ENCODE results near the gene IL4R.

The IL4R gene

GRCh38 chr16:27367461-27368357, 53.9 kb downstream of the IL4R start:
- Mint-ChIP-seq H3K36me3 (ENCODE audit: low read depth) (peaks cover 45% of the 10 kb centered on the region), H3K9me3 (peaks cover 14% of the 10 kb centered on the region), H3K27me3 (ENCODE audit: low read depth) (no peaks in the 10 kb centered on the region), H3K27ac (peak overlapping the region; percentile 97), H3K4me3 (peak overlapping the region; percentile 75), H3K4me1 (ENCODE audit: low read depth) (peaks cover 54% of the 10 kb centered on the region)
- DNase-seq (ENCODE audit: low spot score): peak; percentile 92

DNA sequence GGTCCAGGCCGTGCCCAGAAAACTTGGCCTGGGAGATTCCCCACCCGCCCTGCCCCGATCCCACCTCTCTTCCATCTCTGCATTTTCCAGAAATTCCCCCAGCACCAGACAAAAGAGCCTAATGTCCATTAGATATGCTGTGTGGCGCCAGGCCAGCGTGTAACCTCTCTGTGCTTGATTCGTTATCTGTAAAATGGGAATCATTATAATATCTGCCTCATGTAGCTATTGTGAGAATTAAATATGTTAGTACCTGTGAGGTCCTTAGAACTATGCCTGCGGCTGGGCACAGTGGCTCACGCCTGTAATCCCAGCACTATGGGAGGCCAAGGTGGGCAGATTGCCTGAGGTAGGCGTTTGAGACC, 54.6 kb downstream of the IL4R start:
- H3K27me3 Mint-ChIP-seq (ENCODE audit: low read depth): no peaks in the 10 kb centered on the region
- H3K4me3 Mint-ChIP-seq: peak overlapping the region; percentile 75

GRCh38 chr16:27369806-27370205, 56.0 kb downstream of the IL4R start:
- Mint-ChIP-seq H3K36me3 (ENCODE audit: low read depth) (peaks cover 25% of the 10 kb centered on the region), H3K4me1 (ENCODE audit: low read depth) (peaks cover 40% of the 10 kb centered on the region), H3K27ac (peak overlapping the region; percentile 74), H3K4me3 (no peak overlapping the region), H3K9me3 (peaks cover 14% of the 10 kb centered on the region), H3K27me3 (ENCODE audit: low read depth) (no peaks in the 10 kb centered on the region)
- no peak for DNase-seq (ENCODE audit: low spot score)

More for the DNA sequence above, 54.6 kb downstream of the IL4R start:
- Mint-ChIP-seq H3K9me3 (peaks cover 14% of the 10 kb centered on the region), H3K36me3 (ENCODE audit: low read depth) (peaks cover 40% of the 10 kb centered on the region), H3K27ac (peak overlapping the region; percentile 97), H3K4me1 (ENCODE audit: low read depth) (peaks cover 54% of the 10 kb centered on the region)
- DNase-seq (ENCODE audit: low spot score): no peak

- no peak overlapping the region for H3K27ac Mint-ChIP-seq
- no peak overlapping the region for H3K4me3 Mint-ChIP-seq
- peaks cover 39% of the 10 kb centered on the region for H3K4me1 Mint-ChIP-seq (ENCODE audit: low read depth)
- no peak for DNase-seq (ENCODE audit: low spot score)
- peaks cover 20% of the 10 kb centered on the region for H3K36me3 Mint-ChIP-seq (ENCODE audit: low read depth)
- no peaks in the 10 kb centered on the region for H3K27me3 Mint-ChIP-seq (ENCODE audit: low read depth)
- peaks cover 14% of the 10 kb centered on the region for H3K9me3 Mint-ChIP-seq
These were observed 56.5 kb downstream of the IL4R start for GRCh38 chr16:27370318-27370717.

GRCh38 chr16:27373312-27373711, 59.5 kb downstream of the IL4R start:
- no peak for DNase-seq (ENCODE audit: low spot score)
- Mint-ChIP-seq H3K27ac (no peak overlapping the region), H3K4me3 (no peak overlapping the region)

DNA sequence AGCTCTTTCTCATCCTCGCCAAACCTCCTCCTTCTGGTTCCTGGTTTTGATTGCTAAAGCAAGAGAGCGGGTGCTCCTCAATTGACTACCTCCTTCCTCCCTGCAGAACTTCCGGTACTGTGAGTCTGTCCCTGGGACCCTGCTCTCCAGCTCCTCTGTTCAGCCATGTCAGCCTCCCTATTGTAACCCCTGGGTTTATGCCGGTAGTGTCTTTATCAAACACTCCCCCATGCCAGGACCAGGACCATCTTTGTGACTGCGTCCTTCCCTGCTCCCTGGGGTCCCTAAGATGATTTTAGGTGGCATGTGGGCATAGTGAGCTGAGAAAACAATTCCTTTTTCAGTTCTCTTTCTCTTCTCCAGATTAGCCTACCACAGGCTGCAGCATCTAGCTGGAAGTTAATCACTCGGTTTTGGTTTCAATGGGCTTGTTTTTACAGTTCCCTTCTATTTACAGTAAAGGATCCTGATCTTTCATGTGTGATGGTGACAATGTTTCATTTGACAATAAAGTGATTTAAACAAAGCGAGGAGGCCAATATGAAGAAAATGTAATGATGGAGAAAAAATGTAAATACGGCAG, 60.5 kb downstream of the IL4R start:
- Mint-ChIP-seq H3K27ac (no peak overlapping the region), H3K27me3 (ENCODE audit: low read depth) (no peaks in the 10 kb centered on the region), H3K4me3 (no peak overlapping the region), H3K4me1 (ENCODE audit: low read depth) (peaks cover 25% of the 10 kb centered on the region), H3K9me3 (peaks cover 16% of the 10 kb centered on the region), H3K36me3 (ENCODE audit: low read depth) (peaks cover 15% of the 10 kb centered on the region)
- DNase-seq (ENCODE audit: low spot score): no peak

More at GRCh38 chr16:27373312-27373711, 59.5 kb downstream of the IL4R start:
- H3K27me3 Mint-ChIP-seq (ENCODE audit: low read depth): no peaks in the 10 kb centered on the region
- peaks cover 16% of the 10 kb centered on the region for H3K9me3 Mint-ChIP-seq
- H3K36me3 Mint-ChIP-seq (ENCODE audit: low read depth): peaks cover 15% of the 10 kb centered on the region
- peaks cover 24% of the 10 kb centered on the region for H3K4me1 Mint-ChIP-seq (ENCODE audit: low read depth)

- H3K27ac Mint-ChIP-seq: no peak overlapping the region
- H3K4me1 Mint-ChIP-seq (ENCODE audit: low read depth): peaks cover 25% of the 10 kb centered on the region
- DNase-seq (ENCODE audit: low spot score): no peak
- H3K9me3 Mint-ChIP-seq: peaks cover 11% of the 10 kb centered on the region
- no peak overlapping the region for H3K4me3 Mint-ChIP-seq
- no peaks in the 10 kb centered on the region for H3K27me3 Mint-ChIP-seq (ENCODE audit: low read depth)
- H3K36me3 Mint-ChIP-seq (ENCODE audit: low read depth): peaks cover 13% of the 10 kb centered on the region
These were observed 61.1 kb downstream of the IL4R start for GRCh38 chr16:27374804-27375425.

- Mint-ChIP-seq H3K27ac (peak overlapping the region; percentile 81), H3K27me3 (ENCODE audit: low read depth) (no peaks in the 10 kb centered on the region), H3K4me3 (peak overlapping the region; percentile 69)
These were observed 64.1 kb downstream of the IL4R start for GRCh38 chr16:27377666-27378485.

DNA sequence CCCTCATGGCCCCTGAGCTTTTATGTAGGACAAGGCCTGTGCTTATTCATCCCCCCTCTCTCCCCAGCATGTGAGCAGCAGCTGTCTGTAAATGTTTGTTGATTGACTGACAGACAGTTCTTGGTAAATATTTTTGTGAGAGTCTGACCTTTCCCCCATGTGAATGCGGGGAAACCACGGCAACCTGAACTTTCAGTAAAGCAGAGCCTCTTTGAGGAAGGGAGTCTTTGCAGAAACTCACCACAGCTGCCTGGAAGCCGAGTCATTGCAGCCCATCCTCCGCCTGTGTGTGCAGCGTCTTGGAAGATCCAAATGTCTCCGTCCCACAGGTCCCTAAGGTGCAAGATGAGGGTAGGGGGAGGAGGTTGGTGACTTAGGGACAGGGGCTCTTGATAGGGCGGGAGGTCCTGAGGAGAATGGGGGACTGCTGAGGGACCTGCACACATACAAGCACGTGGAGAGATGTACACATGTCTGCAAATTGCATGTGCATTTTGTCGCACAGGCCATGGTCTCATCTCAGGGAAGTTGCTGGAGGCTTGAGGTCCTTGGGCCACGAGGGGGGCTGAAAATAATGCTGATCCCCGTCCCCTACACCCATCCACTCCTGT, 65.2 kb downstream of the IL4R start:
- Mint-ChIP-seq H3K27ac (peak overlapping the region; percentile 17), H3K36me3 (ENCODE audit: low read depth) (peaks cover 4% of the 10 kb centered on the region), H3K9me3 (peaks cover 5% of the 10 kb centered on the region), H3K4me1 (ENCODE audit: low read depth) (peaks cover 28% of the 10 kb centered on the region), H3K27me3 (ENCODE audit: low read depth) (no peaks in the 10 kb centered on the region), H3K4me3 (peak overlapping the region; percentile 28)
- no peak for DNase-seq (ENCODE audit: low spot score)

More at GRCh38 chr16:27377666-27378485, 64.1 kb downstream of the IL4R start:
- H3K36me3 Mint-ChIP-seq (ENCODE audit: low read depth): peaks cover 4% of the 10 kb centered on the region
- peaks cover 28% of the 10 kb centered on the region for H3K4me1 Mint-ChIP-seq (ENCODE audit: low read depth)
- H3K9me3 Mint-ChIP-seq: peaks cover 3% of the 10 kb centered on the region
- DNase-seq (ENCODE audit: low spot score): no peak

- H3K9me3 Mint-ChIP-seq: peaks cover 15% of the 10 kb centered on the region
- peaks cover 12% of the 10 kb centered on the region for H3K36me3 Mint-ChIP-seq (ENCODE audit: low read depth)
- H3K27ac Mint-ChIP-seq: no peak overlapping the region
- no peak for DNase-seq (ENCODE audit: low spot score)
- no peak overlapping the region for H3K4me3 Mint-ChIP-seq
- peaks cover 30% of the 10 kb centered on the region for H3K4me1 Mint-ChIP-seq (ENCODE audit: low read depth)
- H3K27me3 Mint-ChIP-seq (ENCODE audit: low read depth): no peaks in the 10 kb centered on the region
These were observed 66.1 kb downstream of the IL4R start for GRCh38 chr16:27379919-27380318.

DNA sequence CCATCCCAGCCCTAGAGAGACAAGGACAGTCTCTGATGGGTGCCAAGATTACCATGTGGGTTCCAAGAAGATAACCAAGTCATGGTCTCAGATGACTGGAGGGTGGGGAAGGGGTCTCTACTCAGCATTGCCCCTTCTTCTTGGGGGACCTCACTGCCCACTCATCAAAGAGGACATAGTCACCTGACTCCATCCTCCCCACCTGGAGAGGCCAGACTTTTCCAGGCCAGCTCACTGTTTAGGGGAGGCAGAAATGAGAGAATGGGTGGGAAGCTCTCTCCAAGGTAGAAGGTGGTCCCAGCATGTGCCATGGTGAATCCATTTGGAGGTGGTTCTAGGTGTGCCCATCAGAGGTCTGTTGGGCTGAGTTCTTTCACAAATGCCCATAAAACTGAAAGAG, 67.5 kb downstream of the IL4R start:
- no peak overlapping the region for H3K4me3 Mint-ChIP-seq
- no peak overlapping the region for H3K27ac Mint-ChIP-seq
- DNase-seq (ENCODE audit: low spot score): no peak
- peaks cover 13% of the 10 kb centered on the region for H3K36me3 Mint-ChIP-seq (ENCODE audit: low read depth)
- peaks cover 18% of the 10 kb centered on the region for H3K9me3 Mint-ChIP-seq
- peaks cover 28% of the 10 kb centered on the region for H3K4me1 Mint-ChIP-seq (ENCODE audit: low read depth)
- H3K27me3 Mint-ChIP-seq (ENCODE audit: low read depth): no peaks in the 10 kb centered on the region

- H3K27ac Mint-ChIP-seq: no peak overlapping the region
- no peak overlapping the region for H3K4me3 Mint-ChIP-seq
- no peaks in the 10 kb centered on the region for H3K27me3 Mint-ChIP-seq (ENCODE audit: low read depth)
- H3K4me1 Mint-ChIP-seq (ENCODE audit: low read depth): peaks cover 31% of the 10 kb centered on the region
- no peak for DNase-seq (ENCODE audit: low spot score)
- peaks cover 16% of the 10 kb centered on the region for H3K36me3 Mint-ChIP-seq (ENCODE audit: low read depth)
- peaks cover 26% of the 10 kb centered on the region for H3K9me3 Mint-ChIP-seq
These were observed 68.4 kb downstream of the IL4R start for GRCh38 chr16:27381974-27382855.

Measured in T-helper 2 cell treated with Interferon-gamma antibody and Interleukin-4, amounts not matched to agents 5 μg/mL and 100 μg/mL, for 36 hours (primary cell).